CD14-positive monocyte (primary cell): Measurements from ENCODE around the gene EGLN1. TPM values are rescaled to one million over a fixed set of nuclear protein-coding genes. Genes with fewer than 3 reads are reported as not detected.

Experiments used
- DNase-seq, 3 donors: peaks; one replicate each; pipeline ENCODE4 v3.0.0-alpha.2; 2011 to 2022
- H2AFZ ChIP-seq: 2 replicates; pipeline ENCODE4 v1.6.0; 2012; ENCODE audit warnings: mild to moderate bottlenecking, low read depth, low read length, inconsistent platforms; ENCODE audit not compliant: insufficient read depth, poor library complexity, severe bottlenecking
- H3K27ac ChIP-seq, 2 donors: 1 replicate in 1 of 2; 2 replicates in 1 of 2; pipeline ENCODE4 v1.5.1; 2012 to 2013; ENCODE audit warnings: low read length in 2 of 2, control low read depth in 1 of 2, inconsistent platforms in 1 of 2, low read depth in 1 of 2, mild to moderate bottlenecking in 1 of 2
- H3K27me3 ChIP-seq, 2 donors: one replicate each; pipeline versions ENCODE4 v1.6.0 to v1.6.1; 2011 to 2013; ENCODE audit warnings: low read length in 2 of 2; ENCODE audit not compliant: control insufficient read depth in 2 of 2, insufficient read depth in 2 of 2
- H3K36me3 ChIP-seq, 2 donors: replicated peaks in 1 of 2; 1 replicate in 1 of 2; 2 replicates in 1 of 2; pipeline versions ENCODE4 v1.5.1 to v1.6.1; 2012 to 2013; ENCODE audit warnings: low read length in 2 of 2, control low read depth in 1 of 2, inconsistent platforms in 1 of 2, mild to moderate bottlenecking in 1 of 2; ENCODE audit not compliant: insufficient read depth in 2 of 2, control insufficient read depth in 1 of 2
- H3K4me1 ChIP-seq, 2 donors: 1 replicate in 1 of 2; 2 replicates in 1 of 2; pipeline versions ENCODE4 v1.5.1 to v1.6.1; 2012 to 2013; ENCODE audit warnings: low read length in 2 of 2, control low read depth in 1 of 2, inconsistent platforms in 1 of 2, mild to moderate bottlenecking in 1 of 2, moderate library complexity in 1 of 2; ENCODE audit not compliant: insufficient read depth in 2 of 2, control insufficient read depth in 1 of 2
- H3K4me2 ChIP-seq: replicated peaks from 2 replicates; pipeline ENCODE3; 2012; ENCODE audit warnings: low read length, moderate library complexity, mild to moderate bottlenecking; ENCODE audit not compliant: poor library complexity, severe bottlenecking; ENCODE audit errors: extremely low read depth
- H3K4me3 ChIP-seq, 3 experiments: fragments of 200-600 bp in 1 of 3; sonication (generic) in 1 of 3; replicated peaks in 1 of 3; 1 replicate in 2 of 3; 2 replicates in 1 of 3; pipeline ENCODE4 v1.5.1; 2011 to 2013; ENCODE audit warnings: low read length in 3 of 3, mild to moderate bottlenecking in 3 of 3, control low read depth in 2 of 3, low read depth in 2 of 3, inconsistent platforms in 1 of 3, moderate library complexity in 1 of 3
- H3K79me2 ChIP-seq: 2 replicates; pipeline ENCODE4 v1.6.0; 2012; ENCODE audit warnings: mild to moderate bottlenecking, control low read depth, inconsistent platforms, low read length, moderate library complexity; ENCODE audit not compliant: insufficient read depth
- H3K9ac ChIP-seq: 2 replicates; pipeline ENCODE4 v1.6.0; 2017; ENCODE audit warnings: low read length, mild to moderate bottlenecking; ENCODE audit not compliant: insufficient read depth, poor library complexity, severe bottlenecking
- H3K9me3 ChIP-seq, 2 donors: replicated peaks in 1 of 2; 1 replicate in 1 of 2; 2 replicates in 1 of 2; pipeline versions ENCODE4 v1.5.1 to v1.6.1; 2012 to 2013; ENCODE audit warnings: low read length in 2 of 2, control low read depth in 1 of 2; ENCODE audit not compliant: control insufficient read depth in 1 of 2, insufficient read depth in 1 of 2
- H4K20me1 ChIP-seq: 2 replicates; pipeline ENCODE4 v1.6.0; 2012; ENCODE audit warnings: mild to moderate bottlenecking, low read length, control low read depth, moderate library complexity; ENCODE audit not compliant: insufficient read depth
- H3K27ac Mint-ChIP-seq, 7 donors: one replicate each; pipeline ENCODE4 v1.8.0; 2020; ENCODE audit warnings: mild to moderate bottlenecking in 7 of 7, mixed read lengths in 7 of 7, moderate library complexity in 6 of 7, inconsistent platforms in 2 of 7
- H3K27me3 Mint-ChIP-seq, 3 donors: one replicate each; pipeline ENCODE4 v1.8.0; 2021 to 2022; ENCODE audit warnings: low read depth in 3 of 3, mild to moderate bottlenecking in 3 of 3, mixed read lengths in 3 of 3, moderate library complexity in 3 of 3, inconsistent platforms in 1 of 3
- H3K36me3 Mint-ChIP-seq, 2 donors: one replicate each; pipeline ENCODE4 v1.8.0; 2020; ENCODE audit warnings: mixed read lengths in 2 of 2, inconsistent platforms in 1 of 2, mild to moderate bottlenecking in 1 of 2
- H3K4me1 Mint-ChIP-seq: one replicate; pipeline ENCODE4 v1.8.0; 2020; ENCODE audit warnings: mild to moderate bottlenecking, mixed read lengths
- H3K4me3 Mint-ChIP-seq, 2 donors: one replicate each; pipeline ENCODE4 v1.8.0; 2020; ENCODE audit warnings: mild to moderate bottlenecking in 2 of 2, mixed read lengths in 2 of 2, moderate library complexity in 1 of 2
- H3K9me3 Mint-ChIP-seq, 7 donors: one replicate each; pipeline ENCODE4 v1.8.0; 2020 to 2022; ENCODE audit warnings: mixed read lengths in 7 of 7, mild to moderate bottlenecking in 6 of 7, moderate library complexity in 6 of 7, inconsistent platforms in 2 of 7
- CTCF ChIP-seq: fragments of 200-600 bp; IDR thresholded peaks from one replicate; pipeline ENCODE4 v1.8.0; 2022; ENCODE audit warnings: antibody characterized with exemption, mild to moderate bottlenecking
- WGBS: methylation state at CpG from one replicate; pipeline ENCODE4 v1.1.5; 2013; ENCODE audit warnings: missing lambda C conversion rate; ENCODE audit not compliant: insufficient coverage; 5-methylcytosine and 5-hydroxymethylcytosine counted together
- intact Hi-C, 2 donors: fragments of 100-400 bp; cut with micrococcal nuclease; formaldehyde crosslinking; loops; one replicate each; pipeline versions ENCODE4 v1.15.0 to v1.15.1; 2023
- polyA plus RNA-seq, 3 donors: library from polyadenylated mRNA; depleted of rRNA in 1 of 3; unstranded in 2 of 3; stranded (reverse) in 1 of 3; fragments of 300-500 nt in 2 of 3; fragments of >200 nt in 1 of 3; fragmentation: Illumina TruSeq in 2 of 3; gene quantifications; 1 replicate in 2 of 3; 2 replicates in 1 of 3; pipeline ENCODE4 v1.2.3, GENCODE V29; 2012 to 2021

Gene EGLN1
- polyA plus RNA-seq, 3 donors, result 12.9 to 27.7 (median 23.1) TPM

GRCh38 chr1:231408528-231409094 is 13.5 kb downstream of the EGLN1 start:
- peaks cover 97% of the 10 kb centered on the region for H3K79me2 ChIP-seq
- no peak overlapping the region for H3K27ac ChIP-seq
- Mint-ChIP-seq H3K27ac (no peak overlapping the region), H3K4me1 (peaks cover 18% of the 10 kb centered on the region), H3K36me3 (peaks cover 24 to 31% of the 10 kb centered on the region in 2 donors), H3K9me3 (peaks cover 0 to 2% (median 0%) of the 10 kb centered on the region in 7 donors), H3K4me3 (no peak overlapping the region), H3K27me3 (no peaks in the 10 kb centered on the region)
- H3K4me3 ChIP-seq, result no peak overlapping the region
- peaks cover 5 to 44% of the 10 kb centered on the region in 2 donors for H3K36me3 ChIP-seq
- no peak overlapping the region for H2AFZ ChIP-seq
- H3K27me3 ChIP-seq, result no peaks in the 10 kb centered on the region
- peaks cover 100% of the 10 kb centered on the region for H4K20me1 ChIP-seq
- WGBS, result 40% methylated on average over 1 of the region's 6 CpGs
- intact Hi-C loops, result no loop called here
- TF ChIP-seq CTCF, result no peak
- DNase-seq, result no peak
- H3K4me1 ChIP-seq, result peaks cover 0 to 15% of the 10 kb centered on the region in 2 donors
- no peaks in the 10 kb centered on the region for H3K9me3 ChIP-seq
- H3K4me2 ChIP-seq, result no peak overlapping the region
- no peak overlapping the region for H3K9ac ChIP-seq

GRCh38 chr1:231407547-231408396 is 14.3 kb downstream of the EGLN1 start:
- no peak for DNase-seq
- intact Hi-C loops, result no loop called here
- Mint-ChIP-seq H3K36me3 (peaks cover 17 to 24% of the 10 kb centered on the region in 2 donors), H3K9me3 (peaks cover 0 to 2% (median 0%) of the 10 kb centered on the region in 7 donors), H3K4me3 (no peak overlapping the region), H3K27me3 (no peaks in the 10 kb centered on the region), H3K27ac (no peak overlapping the region), H3K4me1 (peaks cover 10% of the 10 kb centered on the region)
- H3K36me3 ChIP-seq, result peaks cover 5 to 36% of the 10 kb centered on the region in 2 donors
- H3K9ac ChIP-seq, result no peak overlapping the region
- H4K20me1 ChIP-seq, result peaks cover 100% of the 10 kb centered on the region
- H3K4me2 ChIP-seq, result no peak overlapping the region
- WGBS, result 100% methylated on average over 1 of the region's 6 CpGs
- no peaks in the 10 kb centered on the region for H3K27me3 ChIP-seq
- peaks cover 0 to 15% of the 10 kb centered on the region in 2 donors for H3K4me1 ChIP-seq
- H3K27ac ChIP-seq, result no peak overlapping the region
- peaks cover 96% of the 10 kb centered on the region for H3K79me2 ChIP-seq
- no peak overlapping the region for H3K4me3 ChIP-seq
- no peaks in the 10 kb centered on the region for H3K9me3 ChIP-seq
- no peak for TF ChIP-seq CTCF
- no peak overlapping the region for H2AFZ ChIP-seq
